ENCODE measurements around the gene CEP164. TPM values are rescaled to one million over a fixed set of nuclear protein-coding genes. Genes with fewer than 3 reads are reported as not detected.

The CEP164 gene
- total RNA-seq, 3 donors from 2014 or later = 13.8 to 26.2 (median 17.3) TPM

- Histone ChIP-seq H3K36me3 (ENCODE audit: low read depth) (no peaks in the 10 kb centered on the region), H3K4me3 (no peak overlapping the region), H3K4me1 (ENCODE audit: low read depth) (no peaks in the 10 kb centered on the region), H3K9me3 (no peaks in the 10 kb centered on the region)
- intact Hi-C loops (cut with DNase I, micrococcal nuclease) = no loop called here
- ATAC-seq (no peak), DNase-seq (no peak)
- no peak for TF ChIP-seq CTCF (IDR thresholded peaks at IDR 0.05)
Measured at GRCh38 chr11:117458275-117459122, 130.8 kb downstream of the CEP164 start.

GRCh38 chr11:117459123-117459978 lies 131.7 kb downstream of the CEP164 start:
- no peaks in the 10 kb centered on the region for H3K36me3 ChIP-seq (ENCODE audit: low read depth)
- ATAC-seq (no peak), DNase-seq (no peak)
- H3K9me3 ChIP-seq = no peaks in the 10 kb centered on the region
- TF ChIP-seq CTCF (IDR thresholded peaks at IDR 0.05) = no peak
- intact Hi-C loops (cut with DNase I, micrococcal nuclease) = no loop called here
- no peak overlapping the region for H3K4me3 ChIP-seq
- H3K4me1 ChIP-seq (ENCODE audit: low read depth) = no peaks in the 10 kb centered on the region

- ATAC-seq = no peak
- H3K4me1 ChIP-seq (ENCODE audit: low read depth) = no peaks in the 10 kb centered on the region
- no peak for DNase-seq
- no peak overlapping the region for H3K4me3 ChIP-seq
- no peaks in the 10 kb centered on the region for H3K36me3 ChIP-seq (ENCODE audit: low read depth)
- H3K9me3 ChIP-seq = no peaks in the 10 kb centered on the region
- TF ChIP-seq CTCF (IDR thresholded peaks at IDR 0.05) = no peak
- intact Hi-C loops (cut with DNase I, micrococcal nuclease) = no loop called here
Measured at GRCh38 chr11:117459979-117460300, 132.3 kb downstream of the CEP164 start.

GRCh38 chr11:117461396-117462182 lies 133.9 kb downstream of the CEP164 start:
- Histone ChIP-seq H3K4me3 (no peak overlapping the region), H3K36me3 (ENCODE audit: low read depth) (no peaks in the 10 kb centered on the region), H3K9me3 (no peaks in the 10 kb centered on the region), H3K4me1 (ENCODE audit: low read depth) (no peaks in the 10 kb centered on the region)
- no peak for DNase-seq
- intact Hi-C loops (cut with DNase I, micrococcal nuclease) = no loop called here
- TF ChIP-seq CTCF (IDR thresholded peaks at IDR 0.05) = no peak
- ATAC-seq = no peak

GRCh38 chr11:117462183-117462863 lies 134.7 kb downstream of the CEP164 start:
- H3K4me1 ChIP-seq (ENCODE audit: low read depth) = no peaks in the 10 kb centered on the region
- H3K4me3 ChIP-seq = no peak overlapping the region
- DNase-seq (no peak), ATAC-seq (no peak)
- intact Hi-C loops (cut with DNase I, micrococcal nuclease) = no loop called here
- no peak for TF ChIP-seq CTCF (IDR thresholded peaks at IDR 0.05)
- H3K9me3 ChIP-seq = no peaks in the 10 kb centered on the region
- H3K36me3 ChIP-seq (ENCODE audit: low read depth) = no peaks in the 10 kb centered on the region

All from mucosa of descending colon (tissue), 3 donors.